HG03521 (cell line): ENCODE data around the gene KCTD12.

Source experiments
- ATAC-seq: cut with Tn5 transposase; IDR thresholded peaks from one replicate; pipeline ENCODE4 v1.9.1; 2021; ENCODE audit warnings: mild to moderate bottlenecking, moderate library complexity; ENCODE audit not compliant: unreplicated experiment

Gene KCTD12

GRCh38 chr13:76888421-76888820 lies 2.2 kb upstream of the KCTD12 start:
- no peak for ATAC-seq

DNA sequence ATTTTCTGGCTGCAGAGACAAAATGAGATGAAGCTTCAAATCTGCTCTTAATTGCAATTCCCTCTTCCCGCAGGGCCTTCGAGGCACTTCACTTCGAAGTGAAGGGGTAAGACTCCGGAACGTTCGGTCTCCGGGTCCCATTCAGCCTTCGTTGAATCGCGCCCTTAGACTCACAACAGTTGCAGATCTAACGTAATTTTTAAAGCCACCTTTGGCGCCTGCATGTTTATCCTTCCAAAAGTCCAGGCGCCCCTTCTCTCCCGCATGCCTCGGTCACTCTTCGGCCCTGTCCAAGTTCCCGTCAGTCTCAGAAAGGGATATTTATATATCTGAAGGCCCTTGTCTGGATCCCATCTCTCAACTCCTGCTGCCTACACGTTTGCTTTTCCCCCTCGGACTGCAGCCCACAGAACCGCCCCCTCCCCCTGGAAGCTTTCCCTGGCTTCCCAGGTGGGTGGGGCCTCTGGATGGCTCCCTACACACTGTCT lies 915 bp upstream of the KCTD12 start:
- ATAC-seq: no peak

- peak; percentile 33 for ATAC-seq
These were observed 257 bp downstream of the KCTD12 start for GRCh38 chr13:76886005-76886291.

DNA sequence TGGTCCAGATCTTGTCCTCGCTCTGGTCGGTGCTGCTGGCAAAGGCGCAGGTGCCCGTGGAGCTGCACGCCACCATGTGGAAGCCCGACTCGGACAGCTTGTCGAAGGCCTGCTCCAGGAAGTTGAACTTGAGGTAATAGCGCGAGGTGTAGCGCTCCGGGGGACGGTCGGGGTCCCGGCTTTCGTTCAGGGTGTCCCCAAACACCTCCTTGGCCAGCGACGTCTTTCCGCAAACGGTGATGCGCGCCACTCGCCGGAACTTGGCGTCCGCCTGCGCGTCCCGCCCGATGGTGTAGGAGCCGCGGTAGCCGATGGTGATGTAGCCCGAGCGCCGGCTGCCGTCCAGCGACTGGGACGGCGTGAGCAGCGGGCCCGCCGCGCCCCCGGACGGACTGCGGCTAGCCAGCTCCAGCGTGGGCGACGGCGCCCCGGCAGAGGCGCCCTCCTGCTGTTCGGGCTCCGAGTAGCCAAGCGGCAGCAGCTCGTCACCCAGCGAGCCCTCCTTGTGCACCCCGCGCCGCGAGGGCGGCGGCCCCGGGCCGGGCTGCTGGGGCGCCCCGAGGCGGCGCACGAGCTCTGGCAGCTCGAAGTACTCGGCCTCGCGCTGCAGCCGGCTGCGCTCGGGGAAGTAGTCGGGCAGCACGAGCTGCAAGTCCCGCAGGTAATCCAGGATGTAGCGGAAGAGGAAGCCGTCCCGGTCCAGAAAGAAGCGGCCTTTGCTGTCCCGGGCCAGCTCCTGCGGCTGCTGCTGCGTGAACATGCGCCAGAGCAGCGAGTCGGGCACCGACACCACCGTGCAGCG lies 801 bp downstream of the KCTD12 start:
- ATAC-seq: peak; percentile 43

GRCh38 chr13:76884907-76885202 lies 1.4 kb downstream of the KCTD12 start:
- no peak for ATAC-seq

GRCh38 chr13:76884186-76884906 lies 1.9 kb downstream of the KCTD12 start:
- ATAC-seq: no peak

DNA sequence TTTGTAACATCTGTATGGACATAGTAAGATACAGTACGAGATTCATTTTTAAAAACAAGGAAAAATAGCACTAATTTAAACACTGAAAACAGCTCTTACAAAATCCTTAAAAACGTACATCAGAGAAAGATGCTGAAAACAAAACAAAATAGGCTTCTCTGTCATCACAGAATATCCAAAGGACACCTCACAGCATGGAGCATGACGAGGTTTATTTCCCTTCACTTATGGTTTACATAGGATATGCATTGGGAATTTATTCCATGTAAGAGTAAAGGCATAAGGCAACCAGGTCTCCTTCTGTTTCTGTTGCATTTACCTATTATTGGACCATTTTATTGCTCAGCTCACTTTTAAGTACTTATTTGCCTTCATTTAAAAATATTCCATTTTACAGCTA lies 3.0 kb downstream of the KCTD12 start:
- no peak for ATAC-seq

DNA sequence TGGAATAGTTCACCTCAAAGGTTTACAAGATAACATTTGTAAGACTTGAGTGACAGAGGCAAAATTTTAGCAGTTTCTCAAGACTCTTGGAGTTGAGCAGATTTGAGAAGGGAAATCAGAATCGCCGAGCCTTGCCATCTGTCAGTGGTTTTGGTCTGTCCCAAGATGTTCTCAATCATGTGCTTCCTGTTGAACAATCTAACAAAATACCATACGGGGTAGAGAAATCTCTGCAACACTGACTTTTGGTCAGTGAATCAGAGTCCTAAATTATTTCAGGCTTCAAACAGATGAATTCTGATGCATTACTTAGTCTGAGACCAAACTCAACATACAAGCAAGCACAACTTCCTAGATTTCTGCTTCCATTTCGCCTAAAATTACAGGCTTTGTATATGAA lies 3.8 kb downstream of the KCTD12 start:
- ATAC-seq: no peak

DNA sequence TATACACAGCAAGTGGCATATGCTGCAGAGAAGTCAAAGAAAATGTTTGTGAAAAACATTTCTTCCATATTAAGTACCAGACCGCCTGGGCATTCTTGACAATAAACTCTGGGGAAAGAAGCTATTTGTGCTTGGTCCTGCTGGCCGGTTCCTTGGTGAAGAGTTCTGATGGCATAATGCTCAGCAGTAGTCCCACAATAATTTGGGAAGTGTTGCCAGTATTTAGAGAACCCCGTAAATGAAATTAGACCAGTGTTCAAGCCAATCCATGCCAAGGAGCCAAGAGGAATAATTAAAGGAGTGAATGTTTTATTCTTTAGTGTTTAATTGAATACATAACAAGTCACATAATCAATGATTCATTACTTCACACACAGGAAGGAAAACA lies 6.3 kb downstream of the KCTD12 start:
- no peak for ATAC-seq

DNA sequence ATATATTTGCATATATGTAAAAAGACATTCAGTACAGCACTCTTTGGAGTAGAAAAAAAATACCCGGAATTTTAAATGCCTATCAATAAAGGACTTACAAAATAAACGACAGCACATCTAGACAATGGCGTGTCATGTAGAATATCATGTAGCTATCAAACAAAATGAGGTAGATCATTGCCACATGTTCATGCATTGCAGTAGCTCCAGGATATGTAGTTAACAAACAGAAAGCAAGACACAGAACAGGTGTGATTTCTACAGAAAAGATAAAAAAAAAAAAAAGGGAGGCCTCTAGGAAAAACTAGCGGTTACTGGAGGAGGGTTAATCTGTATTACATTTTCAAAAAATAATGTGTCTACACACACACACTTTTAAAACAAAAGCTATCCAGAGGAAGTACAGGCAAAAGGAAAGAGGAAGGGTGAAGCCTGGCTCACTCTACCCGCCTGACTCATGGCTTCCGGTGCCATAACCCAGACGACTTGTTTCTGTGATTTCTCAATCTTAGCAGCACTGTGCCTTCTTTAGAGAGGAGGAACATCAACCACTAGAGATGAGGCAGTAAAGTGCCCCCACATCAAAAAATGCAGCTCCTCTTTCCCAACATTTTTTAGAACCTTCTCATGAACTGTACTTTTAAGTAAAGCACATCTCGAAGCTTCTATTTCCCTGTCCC lies 6.9 kb downstream of the KCTD12 start:
- peak; percentile 98 for ATAC-seq

DNA sequence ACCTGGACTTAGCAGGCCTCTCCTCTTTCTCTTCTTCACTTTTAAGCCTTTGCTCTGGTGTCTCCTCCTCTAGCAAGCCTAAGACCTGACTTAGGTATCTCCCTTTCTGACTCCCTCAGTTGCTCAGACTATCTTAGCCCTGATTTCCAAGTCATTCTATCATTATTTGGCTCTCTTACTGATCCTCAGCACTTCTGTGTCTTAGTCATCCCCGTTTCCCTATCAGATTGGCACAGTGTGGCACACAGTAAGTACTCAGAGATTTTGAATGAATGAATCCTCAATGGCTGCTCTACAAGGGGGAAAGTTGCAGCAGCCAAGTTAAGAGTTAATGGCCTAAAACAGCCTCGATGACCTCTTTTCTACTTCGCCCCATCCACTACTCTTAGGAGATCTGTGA lies 8.2 kb downstream of the KCTD12 start:
- ATAC-seq: no peak

- no peak for ATAC-seq
These were observed 10.9 kb downstream of the KCTD12 start for GRCh38 chr13:76875271-76875815.

GRCh38 chr13:76874479-76874878 lies 11.7 kb downstream of the KCTD12 start:
- peak; percentile 67 for ATAC-seq

GRCh38 chr13:76873445-76873844 lies 12.8 kb downstream of the KCTD12 start:
- ATAC-seq: no peak

GRCh38 chr13:76872675-76873074 lies 13.5 kb downstream of the KCTD12 start:
- no peak for ATAC-seq

GRCh38 chr13:76871432-76871831 lies 14.8 kb downstream of the KCTD12 start:
- ATAC-seq: no peak

GRCh38 chr13:76868371-76868770 lies 17.8 kb downstream of the KCTD12 start:
- no peak for ATAC-seq

GRCh38 chr13:76865996-76866503 lies 20.2 kb downstream of the KCTD12 start:
- no peak for ATAC-seq

DNA sequence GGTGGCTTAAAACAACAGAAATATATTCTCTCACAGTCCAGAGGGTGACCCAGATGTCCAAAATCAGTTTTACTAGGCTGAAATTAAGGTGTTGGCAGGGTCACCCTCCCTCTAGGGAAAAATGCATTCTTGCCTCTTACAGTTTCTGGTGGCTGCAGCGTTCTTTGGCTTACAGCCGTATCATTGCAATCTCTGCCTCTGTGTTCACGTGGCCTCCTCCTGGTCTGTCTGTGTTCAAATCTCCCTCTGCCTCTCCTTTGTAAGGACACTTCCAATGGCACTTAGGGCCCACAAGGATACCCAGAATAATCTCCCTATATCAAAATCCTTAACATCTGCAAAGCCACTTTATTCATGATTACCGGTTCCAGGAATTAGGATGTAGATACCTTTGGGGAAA lies 21.1 kb downstream of the KCTD12 start:
- ATAC-seq: no peak

- ATAC-seq: no peak
These were observed 21.9 kb downstream of the KCTD12 start for GRCh38 chr13:76864259-76864658.

DNA sequence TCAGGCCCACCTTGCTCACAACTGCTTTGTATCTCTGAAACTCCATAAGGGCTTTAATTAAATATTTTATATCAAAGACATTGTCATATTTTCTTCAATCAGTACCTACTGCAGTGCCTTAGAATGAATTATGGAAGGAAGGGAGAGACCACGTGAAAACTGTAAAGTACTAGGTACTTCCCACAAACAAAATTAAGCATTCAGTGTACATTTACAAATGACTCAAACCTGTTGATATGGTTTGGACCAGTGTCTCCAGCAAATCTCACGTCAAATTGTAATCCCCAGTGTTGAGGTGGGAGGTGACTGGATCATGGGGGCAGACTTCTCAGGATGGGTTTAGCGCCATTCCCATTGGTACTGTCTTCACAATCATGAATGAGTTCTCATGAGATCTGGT lies 23.2 kb downstream of the KCTD12 start:
- ATAC-seq: no peak

DNA sequence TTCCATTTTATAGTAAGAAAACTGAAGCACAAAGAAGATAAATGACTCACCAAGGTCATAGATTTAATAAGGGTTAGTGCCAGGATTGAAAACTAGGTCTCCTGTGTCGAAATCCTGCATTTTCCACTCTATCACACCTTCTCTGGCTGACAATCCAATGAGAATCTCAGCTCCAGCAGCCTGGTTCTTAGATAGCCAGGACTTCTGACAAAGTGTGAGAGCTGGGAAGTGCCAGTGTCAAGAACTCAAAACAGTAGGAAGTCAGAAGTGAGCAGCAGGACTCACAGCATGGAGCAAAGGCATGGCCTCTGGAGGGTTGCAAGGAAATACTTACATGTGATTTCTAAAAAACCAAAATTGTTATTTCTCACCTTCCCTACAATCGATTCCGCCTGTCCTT lies 24.3 kb downstream of the KCTD12 start:
- ATAC-seq: no peak
